Small intestine (tissue), 7 donors: ENCODE results near the gene RASL12. TPM values are rescaled to one million over a fixed set of nuclear protein-coding genes. Genes with fewer than 3 reads are reported as not detected.
"Not testable (repeated sequence)": the region's sequence is repeated elsewhere in the genome, so short reads cannot be mapped to it uniquely, and the experiment has no call there.

Experiments
- DNase-seq, 2 donors: peaks; one replicate each; pipeline versions ENCODE4 v3.0.0 to v3.0.0-alpha.2; 2013
- FAIRE-seq: peaks from 2 replicates; lab custom pipeline; 2012; peaks lifted over from hg19 to GRCh38; lab: Jason Lieb, UNC
- H3K27ac ChIP-seq, 3 donors: one replicate each; pipeline ENCODE4 v1.5.1; 2013; ENCODE audit warnings: low read length in 2 of 3, mild to moderate bottlenecking in 2 of 3, control low read depth in 1 of 3, inconsistent platforms in 1 of 3, low read depth in 1 of 3, moderate library complexity in 1 of 3
- H3K27me3 ChIP-seq, 3 donors: one replicate each; pipeline ENCODE4 v1.6.1; 2013; ENCODE audit warnings: low read length in 3 of 3, inconsistent platforms in 1 of 3; ENCODE audit not compliant: control insufficient read depth in 3 of 3, insufficient read depth in 3 of 3
- H3K36me3 ChIP-seq, 3 donors: one replicate each; pipeline ENCODE4 v1.6.1; 2013; ENCODE audit warnings: low read length in 3 of 3, inconsistent platforms in 1 of 3, low read depth in 1 of 3, mild to moderate bottlenecking in 1 of 3, moderate library complexity in 1 of 3; ENCODE audit not compliant: control insufficient read depth in 3 of 3, insufficient read depth in 2 of 3
- H3K4me1 ChIP-seq, 3 donors: one replicate each; pipeline ENCODE4 v1.6.1; 2013; ENCODE audit warnings: low read length in 2 of 3, inconsistent platforms in 1 of 3, low read depth in 1 of 3, mild to moderate bottlenecking in 1 of 3, moderate library complexity in 1 of 3; ENCODE audit not compliant: control insufficient read depth in 3 of 3, insufficient read depth in 2 of 3
- H3K4me3 ChIP-seq, 3 donors: one replicate each; pipeline ENCODE4 v1.5.1; 2013; ENCODE audit warnings: low read length in 3 of 3, control low read depth in 1 of 3, inconsistent platforms in 1 of 3, low read depth in 1 of 3, mild to moderate bottlenecking in 1 of 3, moderate library complexity in 1 of 3
- H3K9me3 ChIP-seq, 2 donors: one replicate each; pipeline ENCODE4 v1.6.1; 2013; ENCODE audit warnings: low read depth in 1 of 2, low read length in 1 of 2; ENCODE audit not compliant: control insufficient read depth in 2 of 2, insufficient read depth in 1 of 2
- WGBS, 3 donors: extraction: QIAGEN DNeasy Blood & Tissue Kit; methylation state at CpG; one replicate each; pipeline ENCODE4 v1.1.7; 2013; 5-methylcytosine and 5-hydroxymethylcytosine counted together
- polyA plus RNA-seq, 4 donors: library from polyadenylated mRNA; stranded (reverse) in 3 of 4; unstranded in 1 of 4; fragments of 200-250 nt in 3 of 4; fragments of 120-200 nt in 1 of 4; gene quantifications; one replicate each; pipeline versions ENCODE4 v1.2.1 to v1.2.3, GENCODE V29; 2013
- donor health status: healthy with polysubstance abuse.
- donor health status: control.
- donor health status: control.
- donor health status: Bipolar disorder and iron deficiency.
- donor health status: healthy.

Gene RASL12
- polyA plus RNA-seq, 4 donors = 0.45 to 7.7 (median 2.2) TPM

DNA sequence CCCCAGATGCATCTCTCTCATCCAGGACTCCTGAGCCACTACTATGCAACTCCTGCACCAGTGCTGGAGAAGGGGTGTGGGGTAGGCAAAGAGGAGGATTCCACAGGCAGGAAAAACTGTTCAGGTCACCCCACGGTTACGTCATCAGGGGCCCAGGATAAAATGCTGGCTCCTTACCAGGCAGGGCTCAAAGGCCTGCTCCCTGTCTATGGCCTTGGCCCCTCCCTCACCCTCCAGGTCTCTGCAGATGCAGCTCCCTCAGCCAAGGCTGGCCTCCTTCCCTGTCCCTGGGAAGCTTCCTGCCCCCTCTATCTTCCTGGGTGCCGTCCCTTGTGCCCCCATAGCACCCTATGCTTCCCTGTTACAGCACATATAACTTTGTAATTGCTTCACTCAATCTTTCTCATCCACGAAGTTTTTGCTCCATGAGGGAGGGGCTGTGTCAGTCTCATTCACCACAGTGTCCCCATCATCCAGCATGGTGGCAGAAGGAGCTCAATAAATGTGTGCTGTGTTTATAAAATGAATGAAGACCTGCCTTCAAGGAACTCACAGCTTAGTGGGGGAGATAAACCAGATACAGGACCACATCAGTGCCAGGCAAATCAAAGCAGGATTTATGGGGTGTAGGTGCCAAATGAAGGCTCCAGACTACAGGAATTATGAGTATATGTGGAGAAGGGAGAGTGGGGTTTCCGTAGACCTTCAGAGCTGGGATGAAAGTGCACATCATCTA lies 27.4 kb upstream of the RASL12 start:
- Histone ChIP-seq H3K36me3 (peaks cover 3 to 56% (median 6%) of the 10 kb centered on the region in 3 donors), H3K9me3 (no peaks in the 10 kb centered on the region), H3K27me3 (no peaks in the 10 kb centered on the region), H3K4me3 (no peak overlapping the region), H3K27ac (peak overlapping the region in 2 of 3 donors; percentile 58 to 72), H3K4me1 (peaks cover 0 to 51% (median 10%) of the 10 kb centered on the region in 3 donors)
- FAIRE-seq (no peak), DNase-seq (peak; percentile 86)
- 18 to 56% (median 39%) methylated on average over 5 of the region's 5 CpGs for WGBS, 3 donors

GRCh38 chr15:65094294-65094995 lies 26.7 kb upstream of the RASL12 start:
- Histone ChIP-seq H3K4me3 (no peak overlapping the region), H3K9me3 (no peaks in the 10 kb centered on the region), H3K4me1 (peaks cover 0 to 58% (median 12%) of the 10 kb centered on the region in 3 donors), H3K27me3 (no peaks in the 10 kb centered on the region), H3K27ac (peak overlapping the region in 2 of 3 donors; percentile 58 to 72), H3K36me3 (peaks cover 3 to 52% (median 6%) of the 10 kb centered on the region in 3 donors)
- 65 to 81% (median 69%) methylated on average over 14 of the region's 14 CpGs for WGBS, 3 donors
- DNase-seq (peak; percentile 41 to 47), FAIRE-seq (no peak)

DNA sequence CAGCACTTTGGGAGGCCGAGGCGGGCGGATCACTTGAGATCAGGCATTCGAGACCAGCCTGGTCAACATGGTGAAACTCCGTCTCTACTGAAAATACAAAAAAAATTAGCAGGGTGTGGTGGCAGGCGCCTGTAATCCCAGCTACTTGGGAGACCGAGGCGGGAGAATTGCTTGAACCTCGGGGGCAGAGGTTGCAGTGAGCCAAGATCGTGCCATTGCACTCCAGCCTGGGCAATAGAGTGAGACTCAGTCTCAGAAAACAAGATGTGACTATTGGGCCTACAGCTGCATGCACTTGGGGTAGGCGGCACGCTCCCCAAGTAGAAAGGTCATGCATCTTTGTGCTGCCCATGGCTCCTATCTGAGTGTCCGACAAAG lies 26.0 kb upstream of the RASL12 start:
- H3K27me3 ChIP-seq, H3K9me3 ChIP-seq, DNase-seq, FAIRE-seq, H3K4me3 ChIP-seq: not testable (repeated sequence)
- peak overlapping the region in 2 of 3 donors; percentile 58 to 72 for H3K27ac ChIP-seq
- peaks cover 0 to 65% (median 16%) of the 10 kb centered on the region in 3 donors for H3K4me1 ChIP-seq
- 75 to 90% (median 79%) methylated on average over 13 of the region's 13 CpGs for WGBS, 3 donors
- peaks cover under 1 to 45% (median 6%) of the 10 kb centered on the region in 3 donors for H3K36me3 ChIP-seq

DNA sequence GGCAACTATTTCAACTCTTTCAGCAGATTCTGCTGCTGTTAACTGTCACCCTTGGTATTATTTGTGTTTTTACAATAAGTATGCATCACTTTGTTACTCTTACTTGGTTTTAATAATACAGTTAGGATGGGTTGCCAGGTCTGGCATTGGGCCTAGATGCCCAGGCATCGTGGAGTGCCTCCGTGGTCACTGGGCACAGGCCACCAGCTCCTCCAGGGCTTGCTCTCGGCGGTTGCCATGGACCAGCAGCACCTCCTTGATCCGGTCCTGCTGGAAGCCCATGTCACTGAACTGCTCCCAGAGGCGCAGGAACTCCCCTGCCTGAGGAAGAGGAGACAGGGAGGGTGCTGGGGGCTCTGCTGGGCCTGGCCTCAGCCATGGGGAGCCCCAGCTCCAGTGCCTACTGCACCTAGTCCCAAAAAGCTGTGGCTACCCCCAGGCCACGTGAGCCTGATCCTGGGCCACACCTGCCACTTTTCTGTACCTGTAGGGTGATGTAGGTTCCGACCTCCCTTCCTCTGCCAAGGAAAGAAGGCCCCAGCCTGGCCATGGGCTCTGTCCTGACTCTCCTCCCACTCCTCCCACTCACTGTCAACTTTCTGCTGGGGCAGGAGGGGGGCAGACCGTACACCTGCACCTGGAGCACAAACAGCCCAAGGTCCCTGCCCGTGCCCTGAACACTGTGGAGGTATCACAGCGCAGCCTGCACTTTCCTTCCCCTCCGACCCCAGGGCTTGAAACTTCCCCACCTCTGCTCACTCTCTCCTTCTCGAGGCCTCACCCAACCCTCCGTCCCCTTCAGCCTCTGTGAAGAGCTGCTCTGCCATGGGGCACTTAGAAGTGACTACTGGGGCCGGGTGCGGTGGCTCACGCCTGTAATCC lies 25.4 kb upstream of the RASL12 start:
- WGBS, 3 donors = 92 to 94% (median 92%) methylated on average over 16 to 17 of the region's 17 CpGs
- peaks cover 0 to 41% (median 2%) of the 10 kb centered on the region in 3 donors for H3K36me3 ChIP-seq
- H3K4me3 ChIP-seq = no peak overlapping the region
- FAIRE-seq (no peak), DNase-seq (no peak)
- peaks cover 0 to 71% (median 19%) of the 10 kb centered on the region in 3 donors for H3K4me1 ChIP-seq
- no peaks in the 10 kb centered on the region for H3K27me3 ChIP-seq
- H3K9me3 ChIP-seq = no peaks in the 10 kb centered on the region
- H3K27ac ChIP-seq = peak overlapping the region in 1 of 3 donors; percentile 7

DNA sequence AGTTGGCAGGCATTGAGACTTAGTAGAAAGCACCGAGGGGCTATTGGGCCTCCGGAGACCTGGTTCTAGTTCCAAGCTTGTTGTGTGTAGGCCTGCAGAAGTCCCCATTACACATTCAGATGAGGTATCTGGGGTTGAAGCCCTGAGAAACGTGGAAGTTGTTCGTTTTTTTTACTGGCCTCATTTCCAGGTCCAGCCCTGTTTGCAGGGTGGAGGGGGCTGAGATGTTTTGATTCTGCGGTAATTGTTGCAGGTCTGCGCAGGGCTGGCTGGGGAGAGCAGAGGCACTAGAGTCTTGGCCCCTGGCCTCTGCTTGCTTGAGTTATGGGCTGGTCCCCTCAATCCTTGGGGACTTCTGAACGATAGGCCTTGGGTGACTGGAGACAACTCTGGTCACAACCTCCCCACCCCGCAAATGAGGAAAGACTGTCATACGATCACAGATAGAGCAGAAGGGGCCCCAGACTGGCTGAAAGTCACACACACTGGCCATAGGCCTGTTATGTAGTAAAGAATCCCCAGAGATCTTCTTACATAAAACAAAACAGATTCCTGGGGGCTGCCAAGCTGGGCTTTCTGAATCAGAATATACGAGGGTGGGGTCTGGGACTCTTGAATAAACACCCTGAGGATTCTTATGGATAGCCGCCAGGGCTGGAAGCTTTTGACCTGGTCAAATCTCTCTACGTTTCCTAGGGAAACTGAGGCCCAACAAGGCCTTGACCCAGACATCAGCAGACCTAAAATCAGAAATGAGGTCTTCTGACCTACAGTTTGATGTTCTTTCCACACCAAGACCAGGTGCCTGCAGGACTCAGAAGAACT lies 24.4 kb upstream of the RASL12 start:
- Histone ChIP-seq H3K27ac (peak overlapping the region in 1 of 3 donors; percentile 31), H3K4me3 (no peak overlapping the region), H3K27me3 (no peaks in the 10 kb centered on the region), H3K4me1 (peaks cover 0 to 81% (median 23%) of the 10 kb centered on the region in 3 donors), H3K9me3 (no peaks in the 10 kb centered on the region), H3K36me3 (peaks cover 0 to 32% (median 0%) of the 10 kb centered on the region in 3 donors)
- FAIRE-seq (no peak), DNase-seq (peak in 1 of 2 donors; percentile 30)
- WGBS, 3 donors = 75 to 89% (median 89%) methylated on average over 12 of the region's 12 CpGs

GRCh38 chr15:65089206-65089824 lies 21.5 kb upstream of the RASL12 start:
- Histone ChIP-seq H3K27ac (peak overlapping the region; percentile 83 to 91 (median 89)), H3K27me3 (no peaks in the 10 kb centered on the region), H3K36me3 (peaks cover 0 to 15% (median 0%) of the 10 kb centered on the region in 3 donors), H3K4me3 (no peak overlapping the region), H3K4me1 (peaks cover 0 to 74% (median 22%) of the 10 kb centered on the region in 3 donors), H3K9me3 (no peaks in the 10 kb centered on the region)
- no peak for FAIRE-seq
- 29 to 55% (median 47%) methylated on average over 5 of the region's 5 CpGs for WGBS, 3 donors
- peak; percentile 69 to 85 for DNase-seq

- FAIRE-seq (no peak), DNase-seq (peak; percentile 91 to 97)
- WGBS, 3 donors = 13 to 45% (median 36%) methylated on average over 6 of the region's 6 CpGs
- no peak overlapping the region for H3K4me3 ChIP-seq
- peak overlapping the region; percentile 83 to 96 (median 91) for H3K27ac ChIP-seq
- no peaks in the 10 kb centered on the region for H3K27me3 ChIP-seq
- peaks cover 0 to 12% (median 0%) of the 10 kb centered on the region in 3 donors for H3K36me3 ChIP-seq
- peaks cover 0 to 72% (median 21%) of the 10 kb centered on the region in 3 donors for H3K4me1 ChIP-seq
- H3K9me3 ChIP-seq = no peaks in the 10 kb centered on the region
Measured at GRCh38 chr15:65088643-65089021, 20.8 kb upstream of the RASL12 start.
